GM21723 (cell line): ENCODE measurements around the gene MYH6.
"Not testable (repeated sequence)": the region's sequence is repeated elsewhere in the genome, so short reads cannot be mapped to it uniquely, and the experiment has no call there.

ENCODE experiments used
- ATAC-seq: cut with Tn5 transposase; IDR thresholded peaks from one replicate; pipeline ENCODE4 v1.9.1; 2021; ENCODE audit warnings: mild to moderate bottlenecking, moderate library complexity; ENCODE audit not compliant: unreplicated experiment

The MYH6 gene

DNA sequence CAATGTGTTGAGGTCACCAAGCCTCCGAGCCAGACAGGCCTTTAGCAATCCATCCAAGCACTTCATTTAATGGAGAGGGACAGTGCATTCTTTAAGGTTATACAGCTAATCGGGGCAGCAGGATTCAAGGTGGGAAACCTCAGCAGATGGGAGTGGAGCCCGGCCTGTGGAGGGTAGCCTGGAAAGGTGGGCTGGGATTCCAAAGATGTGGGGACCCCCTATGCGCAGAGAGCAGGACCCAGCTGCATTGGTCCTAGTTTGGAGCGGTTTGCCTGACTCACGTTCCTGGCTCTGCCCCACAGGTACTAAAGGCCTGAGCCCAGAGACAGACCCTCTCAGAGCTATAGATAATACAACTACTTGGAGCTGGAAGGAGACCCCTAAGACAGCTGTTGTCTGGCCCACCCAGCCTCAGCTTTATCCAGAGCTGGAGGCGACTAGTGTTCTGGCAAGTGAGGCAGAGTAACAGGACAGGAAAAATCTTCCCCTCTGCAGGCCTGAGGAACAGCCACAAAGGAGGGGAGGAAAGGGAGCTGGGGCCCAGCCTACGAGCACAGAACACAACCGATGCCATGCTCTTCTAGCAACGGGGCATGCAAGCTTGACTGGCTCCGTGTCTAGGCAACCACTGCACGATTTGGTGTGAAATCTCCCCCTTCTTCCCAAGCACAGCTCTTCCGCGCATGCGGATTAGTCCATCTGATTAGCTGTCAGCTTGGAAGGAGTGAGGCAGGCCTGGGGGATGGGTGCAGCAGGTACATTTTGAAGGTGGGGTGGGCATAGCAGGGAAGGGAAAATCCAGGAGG lies 28.5 kb upstream of the MYH6 start:
- ATAC-seq: no peak

DNA sequence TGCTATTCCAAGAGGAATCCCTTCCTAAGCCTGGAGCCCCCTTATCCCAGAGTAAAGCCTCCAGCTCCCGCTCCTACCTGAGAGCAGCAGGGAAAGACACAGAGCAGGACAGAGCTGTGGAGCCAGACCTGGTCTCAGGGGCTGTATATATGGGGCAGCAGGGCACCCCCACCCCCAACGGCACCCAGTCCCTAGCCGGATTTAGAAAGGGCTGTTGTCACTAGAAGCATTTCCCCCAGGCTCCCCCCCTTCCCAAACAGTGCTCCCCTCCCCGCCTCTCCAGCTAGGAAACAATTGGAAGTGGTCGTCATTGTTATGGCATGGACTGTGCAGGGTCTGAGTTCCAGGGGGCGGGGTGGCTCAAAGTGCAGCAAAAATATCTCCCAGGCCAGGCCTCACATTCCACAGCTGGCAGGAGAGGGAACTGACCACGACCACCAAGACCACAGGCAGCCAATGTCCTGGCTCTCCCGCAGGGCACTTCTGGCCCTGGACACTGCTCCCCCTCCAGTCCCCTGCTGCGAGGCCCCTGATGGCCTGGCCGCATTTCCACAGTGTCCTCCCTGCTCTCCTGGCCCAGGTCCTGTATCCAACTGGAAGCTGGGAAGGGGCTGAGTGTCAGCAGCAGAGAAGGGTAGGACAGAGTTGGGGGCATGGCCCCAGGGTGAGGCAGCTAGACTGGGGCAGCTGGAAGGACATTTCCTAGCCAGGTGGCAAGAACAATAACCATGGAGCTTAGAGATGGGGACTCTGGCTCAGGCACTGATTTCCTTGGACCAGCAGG lies 27.7 kb upstream of the MYH6 start, which contains the start of gene MYH7:
MYH7 (minus strand) TSS at position 118 of the 784 bp plus-strand sequence. CDS start 1,928 bp downstream, outside the sequence.
- no peak for ATAC-seq

DNA sequence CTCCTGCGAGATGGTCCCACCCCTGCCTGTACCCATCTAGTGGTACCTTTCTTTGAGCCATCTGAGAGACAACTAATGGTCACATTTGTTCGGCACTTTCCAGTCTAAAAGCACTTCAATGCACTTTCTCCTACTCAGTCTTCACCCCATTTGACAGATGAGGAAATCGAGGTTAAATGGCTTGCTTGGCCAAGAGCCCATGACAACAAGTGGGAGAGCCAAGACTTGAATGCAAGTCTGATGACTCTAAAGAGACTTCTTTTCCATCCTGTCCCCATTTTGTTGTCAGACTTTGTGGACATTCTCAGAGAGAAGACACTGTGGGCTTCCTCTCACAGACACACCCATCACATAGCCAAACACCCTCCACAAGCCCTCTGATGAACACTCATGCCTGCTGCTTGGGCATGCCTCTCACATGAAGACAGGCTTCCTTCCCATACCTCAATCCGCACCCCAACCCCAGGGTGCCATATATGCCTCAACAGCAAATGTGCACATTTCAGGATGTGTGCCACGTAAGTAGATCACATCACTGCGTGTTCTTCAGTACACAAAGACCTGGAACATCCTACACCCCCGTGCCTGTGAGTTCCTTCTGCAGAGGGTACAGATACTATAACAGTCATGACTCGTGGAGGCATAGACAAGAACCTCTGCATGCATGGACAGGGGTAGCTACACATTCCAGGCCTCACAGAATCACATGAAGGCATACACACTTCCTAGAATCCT lies 26.6 kb upstream of the MYH6 start:
- ATAC-seq: no peak

DNA sequence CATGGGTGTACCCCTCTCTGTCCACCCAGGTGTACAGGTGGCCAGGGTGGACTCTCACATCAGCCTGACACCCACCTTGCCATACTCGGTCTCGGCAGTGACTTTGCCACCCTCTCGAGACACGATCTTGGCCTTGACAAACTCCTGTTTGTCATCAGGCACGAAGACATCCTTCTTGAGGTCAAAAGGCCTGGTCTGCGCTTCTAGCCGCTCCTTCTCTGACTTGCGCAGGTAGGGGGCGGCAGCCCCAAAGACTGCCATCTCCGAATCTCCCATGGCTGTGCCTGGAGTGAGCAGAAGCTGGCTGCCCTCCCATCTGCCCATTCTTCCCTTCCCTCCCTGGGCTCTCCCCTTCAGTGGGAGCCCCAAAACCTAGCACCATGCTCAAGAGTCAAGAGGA lies 25.4 kb upstream of the MYH6 start:
- ATAC-seq: no peak

DNA sequence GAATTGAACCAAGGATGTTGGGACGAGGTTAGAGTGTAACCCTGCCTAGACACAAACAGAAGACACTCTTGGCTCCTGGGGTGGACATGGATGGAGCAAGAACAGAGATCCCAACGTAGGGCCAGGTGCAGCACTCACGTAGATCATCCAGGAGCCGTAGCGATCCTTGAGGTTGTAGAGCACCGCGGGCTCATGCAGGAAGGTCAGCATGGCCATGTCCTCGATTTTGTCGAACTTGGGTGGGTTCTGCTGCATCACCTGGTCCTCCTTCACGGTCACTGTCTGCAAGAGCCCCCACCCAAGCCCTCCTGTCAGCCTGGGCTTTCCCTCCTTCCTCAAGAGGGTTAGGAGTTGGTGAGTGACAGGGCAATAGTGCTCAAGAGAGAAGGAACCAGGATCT lies 24.9 kb upstream of the MYH6 start:
- no peak for ATAC-seq

DNA sequence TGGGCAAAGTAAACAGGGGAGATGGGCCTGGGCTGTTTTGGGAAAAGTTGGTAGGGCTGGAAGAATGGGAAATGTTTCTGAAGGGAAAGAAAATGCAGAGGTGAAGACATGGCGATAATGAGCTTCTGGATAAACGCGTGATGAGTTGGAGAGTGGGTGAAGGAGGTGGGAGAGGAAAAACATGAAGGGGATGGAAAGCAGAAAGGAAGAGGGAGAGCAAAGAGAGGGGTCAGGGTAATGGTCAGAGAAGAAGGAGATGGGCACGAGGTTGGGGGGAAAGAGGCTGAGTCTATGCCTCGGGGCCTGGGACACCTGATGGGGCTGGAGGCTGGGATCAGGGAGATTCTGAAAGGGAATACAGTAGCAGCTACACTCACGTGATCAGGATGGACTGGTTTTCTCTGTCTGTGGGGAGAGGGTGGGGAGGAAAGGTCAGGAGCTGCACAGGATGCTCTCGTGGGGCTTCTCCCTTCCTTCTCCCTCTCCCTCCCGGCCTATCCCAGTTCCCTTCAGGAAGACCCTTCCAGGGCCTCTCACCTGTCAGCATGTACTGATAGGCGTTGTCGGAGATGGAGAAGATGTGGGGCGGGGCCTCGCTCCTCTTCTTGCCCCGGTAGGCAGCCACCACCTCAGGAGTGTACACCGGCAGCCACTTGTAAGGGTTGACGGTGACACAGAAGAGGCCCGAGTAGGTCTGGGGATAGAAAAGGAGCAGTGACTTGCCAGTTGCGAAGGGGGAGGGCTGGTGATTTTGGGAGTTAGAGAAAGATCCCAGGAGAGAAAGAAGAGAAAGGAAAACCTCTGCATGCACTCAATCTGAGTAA lies 24.2 kb upstream of the MYH6 start:
- ATAC-seq: no peak

DNA sequence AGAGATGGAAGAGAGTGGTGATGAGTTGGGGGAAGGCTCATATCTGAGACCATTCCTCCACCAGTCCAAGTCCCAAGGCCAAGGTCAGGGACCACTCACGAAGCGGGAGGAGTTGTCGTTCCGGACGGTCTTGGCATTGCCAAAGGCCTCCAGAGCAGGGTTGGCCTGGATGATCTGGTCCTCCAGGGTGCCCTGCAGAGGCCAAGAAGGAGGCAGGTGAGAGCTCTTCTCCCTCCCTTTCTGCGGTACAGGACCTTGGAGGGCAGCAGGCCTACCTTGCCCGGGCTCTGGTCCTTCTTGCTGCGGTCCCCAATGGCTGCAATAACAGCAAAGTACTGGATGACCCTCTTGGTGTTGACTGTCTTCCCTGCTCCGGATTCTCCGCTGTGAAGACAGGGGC lies 23.4 kb upstream of the MYH6 start:
- no peak for ATAC-seq

DNA sequence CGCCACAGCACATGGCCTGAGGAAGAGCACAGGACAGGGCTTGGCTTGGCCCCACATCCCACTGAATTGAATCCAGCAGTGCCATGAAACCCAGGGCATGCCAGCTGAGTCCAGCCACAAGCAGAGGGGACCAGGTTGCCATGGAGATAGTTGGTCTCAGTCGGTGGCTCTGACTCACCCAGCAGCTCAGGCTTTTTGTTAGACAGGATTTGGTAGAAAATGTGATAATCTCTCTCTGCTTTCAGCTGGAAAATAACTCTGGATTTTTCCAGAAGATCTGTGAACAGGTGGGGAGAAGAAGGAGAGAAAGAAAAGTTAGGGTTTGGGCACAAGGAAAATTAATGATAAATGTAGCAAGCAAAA lies 22.6 kb upstream of the MYH6 start:
- ATAC-seq: no peak

DNA sequence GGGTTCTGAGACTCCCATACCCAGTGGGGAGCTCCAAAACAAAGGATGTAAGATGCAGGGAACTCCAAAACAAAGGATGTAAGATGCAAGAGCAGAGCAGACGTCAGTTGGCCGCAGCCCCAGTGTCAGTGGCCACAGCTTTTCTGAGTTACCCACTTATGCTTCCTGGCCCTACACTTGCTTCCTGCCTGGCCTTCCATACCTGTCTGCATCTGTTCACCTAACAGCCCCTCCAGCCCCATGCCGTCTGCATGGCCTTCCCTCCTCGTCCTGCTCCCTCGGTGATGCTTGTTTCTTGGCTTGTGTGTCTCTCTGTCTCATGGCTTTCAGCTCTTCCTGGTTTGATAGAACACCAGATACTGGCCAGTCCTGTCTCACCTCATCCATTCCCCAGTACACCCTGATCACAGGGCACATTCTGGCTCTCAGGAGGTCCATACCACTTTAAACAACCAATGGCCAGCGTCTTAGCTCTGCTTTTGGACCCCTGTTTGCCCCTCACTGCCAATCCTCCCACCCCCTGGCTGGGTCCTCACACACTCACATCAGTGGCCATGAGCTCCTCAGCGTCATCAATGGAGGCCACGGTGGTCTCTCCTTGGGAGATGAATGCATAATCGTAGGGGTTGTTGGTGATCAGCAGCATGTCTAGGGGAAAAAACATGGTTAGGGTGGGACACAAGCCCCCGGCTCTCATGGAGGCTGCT lies 22.1 kb upstream of the MYH6 start:
- ATAC-seq: no peak

DNA sequence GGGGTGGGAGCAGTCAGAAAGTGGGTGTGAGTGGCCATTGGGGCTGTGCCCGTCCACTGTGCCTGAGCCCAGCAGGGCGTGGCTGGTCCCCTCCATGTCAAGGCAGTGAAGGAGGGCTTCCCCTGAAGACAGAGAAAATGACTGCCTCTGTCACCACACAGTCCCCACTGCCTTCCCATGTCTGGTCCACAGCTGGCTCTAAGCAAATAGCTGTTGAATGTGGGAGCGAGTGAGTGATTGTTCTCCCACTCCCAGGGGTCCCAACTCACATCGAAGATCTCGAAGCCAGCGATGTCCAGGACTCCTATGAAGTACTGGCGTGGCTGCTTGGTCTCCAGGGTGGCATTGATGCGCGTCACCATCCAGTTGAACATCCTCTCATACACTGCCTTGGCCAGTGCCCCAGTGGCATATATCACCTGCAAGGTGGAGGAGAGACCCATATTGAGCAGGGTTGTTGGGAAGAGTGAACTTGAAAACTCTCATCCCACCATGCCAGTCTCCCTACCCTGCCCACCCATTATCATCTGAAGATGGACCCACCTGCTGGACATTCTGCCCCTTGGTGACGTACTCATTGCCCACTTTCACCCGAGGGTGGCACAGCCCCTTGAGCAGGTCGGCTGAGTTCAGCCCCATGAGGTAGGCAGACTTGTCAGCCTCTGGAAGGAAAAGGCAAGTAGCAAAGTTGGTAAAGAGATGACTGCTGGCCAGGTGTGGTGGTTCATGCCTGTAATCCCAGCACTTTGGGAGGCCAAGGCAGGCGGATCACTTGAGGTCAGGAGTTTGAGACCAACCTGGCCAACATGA lies 20.8 kb upstream of the MYH6 start:
- no peak for ATAC-seq

DNA sequence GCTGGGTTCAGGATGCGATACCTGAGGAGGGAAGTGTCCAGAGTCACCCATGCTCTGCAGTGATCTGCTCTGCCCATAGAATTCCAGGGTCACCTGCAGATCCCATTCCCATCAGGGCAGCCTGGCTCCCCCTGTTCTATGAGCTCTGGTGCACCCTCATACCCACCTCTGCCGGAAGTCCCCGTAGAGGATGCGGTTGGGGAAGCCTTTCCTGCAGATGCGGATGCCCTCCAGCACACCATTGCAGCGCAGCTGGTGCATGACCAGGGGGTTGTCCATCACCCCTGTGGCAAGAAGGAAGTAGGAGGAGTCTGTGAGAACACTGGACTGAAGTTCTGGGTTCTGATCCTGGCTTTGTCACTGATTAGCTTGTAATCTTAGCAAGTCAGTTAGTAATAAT lies 17.7 kb upstream of the MYH6 start:
- ATAC-seq: not testable (repeated sequence)

DNA sequence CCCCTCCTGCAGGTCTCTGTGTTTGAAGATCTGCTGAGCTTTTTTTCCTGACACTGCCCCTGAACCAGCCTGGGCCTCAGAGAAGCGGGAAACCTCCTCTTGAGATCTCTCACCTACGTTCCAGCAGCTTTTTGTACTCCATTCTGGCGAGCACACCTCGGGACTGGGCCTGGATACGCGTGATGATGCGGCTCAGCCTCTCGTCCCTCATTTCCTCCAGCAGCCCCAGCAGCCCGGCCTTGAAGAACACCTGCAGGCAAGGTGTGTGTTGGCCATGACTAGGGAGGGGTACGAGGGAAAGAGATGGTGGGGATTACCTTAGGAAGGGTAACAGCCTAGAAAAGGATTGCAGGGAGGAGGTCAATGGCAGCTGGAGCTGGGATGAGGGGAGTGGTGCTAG lies 17.1 kb upstream of the MYH6 start:
- ATAC-seq: no peak

DNA sequence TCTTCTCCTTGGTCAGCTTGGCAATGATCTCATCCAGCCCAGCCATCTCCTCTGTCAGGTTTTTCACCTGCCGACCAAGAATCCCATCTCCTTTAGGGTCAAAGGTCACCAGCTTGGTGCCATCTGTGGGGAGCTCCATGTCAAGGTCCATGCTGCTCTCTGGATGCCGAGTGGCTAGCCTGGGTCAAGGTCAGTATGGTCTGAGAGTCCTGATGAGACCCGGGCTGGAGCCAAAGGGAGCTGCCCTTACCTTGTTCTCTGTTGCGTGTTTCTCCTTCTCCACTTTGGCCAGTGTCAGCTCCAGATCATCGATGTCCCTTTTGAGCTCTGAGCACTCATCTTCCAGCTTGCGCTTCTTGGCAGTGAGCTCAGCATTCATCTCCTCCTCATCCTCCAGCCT lies 15.6 kb upstream of the MYH6 start:
- no peak for ATAC-seq

DNA sequence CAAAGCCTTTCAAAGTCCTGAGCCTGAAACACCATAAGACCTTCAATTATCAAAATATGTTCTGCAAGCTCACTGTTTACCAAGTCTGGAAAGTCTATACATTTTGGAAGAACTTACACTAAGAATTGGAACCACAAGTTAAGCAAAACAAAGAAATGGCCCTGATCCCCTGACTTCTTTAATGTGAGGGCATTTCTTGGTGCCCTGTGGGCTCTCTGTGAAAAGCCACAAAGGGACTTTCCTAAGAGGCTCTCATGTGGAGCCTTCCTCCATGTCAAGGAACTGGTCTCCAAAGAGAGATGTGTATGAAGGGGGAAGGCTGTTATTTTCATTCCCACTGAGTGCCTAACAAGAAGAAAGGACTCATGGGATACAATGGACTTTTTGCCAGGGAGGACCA lies 13.5 kb upstream of the MYH6 start:
- ATAC-seq: no peak

DNA sequence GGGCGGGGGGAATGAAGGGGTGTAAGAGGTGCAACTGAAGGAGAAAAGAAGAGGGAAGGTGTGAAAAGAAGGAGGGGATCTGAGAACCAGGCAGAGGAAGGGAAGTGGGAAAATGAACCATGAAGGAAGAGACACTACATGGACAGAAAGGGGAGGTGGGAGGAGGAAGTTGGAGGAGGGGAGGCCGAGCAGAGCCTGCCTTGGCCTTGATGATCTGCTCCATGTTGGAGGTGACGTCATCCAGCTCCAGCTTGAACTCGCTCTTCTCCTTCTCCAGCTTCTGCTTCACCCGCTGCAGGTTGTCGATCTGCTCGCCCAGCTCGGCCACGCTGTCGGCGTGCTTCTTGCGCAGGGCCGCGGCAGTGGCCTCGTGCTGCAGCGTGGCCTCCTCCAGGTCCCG lies 11.6 kb upstream of the MYH6 start:
- not testable (repeated sequence) for ATAC-seq

DNA sequence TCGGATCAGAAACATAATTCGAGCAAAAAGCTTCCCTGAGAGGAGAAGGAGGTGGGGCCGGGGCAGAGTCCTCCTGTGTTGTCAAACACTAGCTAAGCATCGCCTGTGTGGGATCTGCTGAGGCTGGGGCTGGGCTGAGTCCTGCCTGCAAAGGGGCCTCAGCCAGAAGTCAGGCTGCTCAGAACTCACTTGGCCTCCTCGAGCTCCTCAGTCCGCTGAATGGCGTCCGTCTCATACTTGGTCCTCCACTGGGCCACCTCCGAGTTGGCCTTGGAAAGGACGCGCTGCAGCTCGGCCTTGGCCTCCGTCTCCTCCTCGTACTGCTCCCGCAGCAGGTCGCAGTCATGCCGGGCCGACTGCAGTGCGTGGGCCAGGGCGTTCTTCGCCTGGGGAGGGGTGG lies 9.9 kb upstream of the MYH6 start:
- no peak for ATAC-seq

DNA sequence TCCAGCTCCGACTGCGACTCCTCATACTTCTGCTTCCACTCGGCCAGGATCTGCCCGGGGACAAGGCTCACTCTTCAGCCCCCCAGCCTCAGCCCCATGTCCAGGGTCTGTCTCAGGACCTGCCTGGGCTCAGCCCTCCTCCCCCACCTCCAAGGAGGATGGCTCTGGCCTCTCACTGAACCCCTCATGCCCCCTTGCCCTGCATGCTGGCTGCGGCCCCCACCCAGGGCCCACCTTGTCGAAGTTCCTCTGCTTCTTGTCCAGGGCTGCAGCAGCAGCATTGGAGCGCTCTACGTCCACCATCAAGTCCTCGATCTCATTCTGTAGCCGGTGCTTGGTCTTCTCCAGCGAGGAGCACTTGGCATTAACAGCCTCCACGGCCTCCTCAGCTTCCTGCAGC lies 9.2 kb upstream of the MYH6 start:
- ATAC-seq: not testable (repeated sequence)

DNA sequence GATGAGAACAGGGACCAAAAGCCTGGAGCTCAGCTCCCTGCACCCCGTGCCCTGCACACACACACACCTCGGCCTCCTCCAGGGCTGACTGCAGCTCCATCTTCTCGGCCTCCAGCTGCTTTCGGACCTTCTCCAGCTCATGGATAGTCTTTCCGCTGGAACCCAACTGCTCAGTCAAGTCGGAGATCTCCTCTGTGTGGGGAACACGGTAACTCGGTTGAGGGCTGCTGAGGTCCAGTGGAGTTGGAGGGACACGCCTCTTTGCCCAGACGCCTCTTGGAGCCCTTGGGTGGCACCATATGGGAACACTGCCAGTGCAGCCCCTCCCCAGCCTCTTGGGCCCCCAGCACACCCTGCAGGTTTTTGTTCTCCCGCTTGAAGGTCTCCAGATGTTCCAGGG lies 8.7 kb upstream of the MYH6 start:
- ATAC-seq: no peak
